Lower lobe of right lung (tissue), 2 donors: ENCODE measurements around the gene FHIP1A. TPM values are rescaled to one million over a fixed set of nuclear protein-coding genes. Genes with fewer than 3 reads are reported as not detected.

Experiments used
- ATAC-seq, 2 donors: fragments of 200-7000 bp; cut with Tn5 transposase; one replicate each; pipeline ENCODE4 v1.9.1; 2020 to 2022; ENCODE audit warnings: mild to moderate bottlenecking in 2 of 2, moderate library complexity in 2 of 2
- DNase-seq: peaks from one replicate; pipeline ENCODE4 v3.0.0-alpha.2; 2020
- H3K27ac ChIP-seq: fragments of 200-600 bp; one replicate; pipeline ENCODE4 v1.8.0; 2022
- H3K27me3 ChIP-seq: fragments of 200-600 bp; one replicate; pipeline ENCODE4 v1.8.0; 2022; ENCODE audit warnings: low read depth
- H3K36me3 ChIP-seq: fragments of 200-600 bp; one replicate; pipeline ENCODE4 v1.8.0; 2022; ENCODE audit warnings: mild to moderate bottlenecking
- H3K4me1 ChIP-seq: fragments of 200-600 bp; one replicate; pipeline ENCODE4 v1.8.0; 2022
- H3K4me3 ChIP-seq: fragments of 200-600 bp; one replicate; pipeline ENCODE4 v1.8.0; 2022; ENCODE audit warnings: mild to moderate bottlenecking
- H3K9me3 ChIP-seq: fragments of 200-600 bp; one replicate; pipeline ENCODE4 v1.8.0; 2022
- intact Hi-C: fragments of 100-400 bp; cut with DNase I; formaldehyde crosslinking; loops from one replicate; pipeline ENCODE4 v1.11.0; 2022
- long read RNA-seq: library from polyadenylated mRNA; unstranded; transcript quantifications from one replicate; pipeline ENCODE4 v2.0.0, GENCODE V29; 2021
- total RNA-seq: library from RNA; stranded (reverse); fragmentation: NEBNext Ultra II Directional; extraction: Animal tissue kit (Norgen Biotek cat#: 25700); gene quantifications from one replicate; pipeline ENCODE4 v1.2.1, GENCODE V29; 2021
- TF ChIP-seq, protein P1 (sequence below): fragments of 200-600 bp; IDR thresholded peaks from one replicate; pipeline ENCODE4 v1.8.0; 2022; ENCODE audit warnings: antibody characterized with exemption, mild to moderate bottlenecking
- donor health status: DM: no; HTN: yes; CAD: no; lungs with severe emphysema.

The FHIP1A gene
- 14.3 TPM for total RNA-seq
- long read RNA-seq, partial matches to known transcripts = 0 of 2 reads
- long read RNA-seq, other reads (novel, unspliced or antisense) = 2 of 2 reads

DNA sequence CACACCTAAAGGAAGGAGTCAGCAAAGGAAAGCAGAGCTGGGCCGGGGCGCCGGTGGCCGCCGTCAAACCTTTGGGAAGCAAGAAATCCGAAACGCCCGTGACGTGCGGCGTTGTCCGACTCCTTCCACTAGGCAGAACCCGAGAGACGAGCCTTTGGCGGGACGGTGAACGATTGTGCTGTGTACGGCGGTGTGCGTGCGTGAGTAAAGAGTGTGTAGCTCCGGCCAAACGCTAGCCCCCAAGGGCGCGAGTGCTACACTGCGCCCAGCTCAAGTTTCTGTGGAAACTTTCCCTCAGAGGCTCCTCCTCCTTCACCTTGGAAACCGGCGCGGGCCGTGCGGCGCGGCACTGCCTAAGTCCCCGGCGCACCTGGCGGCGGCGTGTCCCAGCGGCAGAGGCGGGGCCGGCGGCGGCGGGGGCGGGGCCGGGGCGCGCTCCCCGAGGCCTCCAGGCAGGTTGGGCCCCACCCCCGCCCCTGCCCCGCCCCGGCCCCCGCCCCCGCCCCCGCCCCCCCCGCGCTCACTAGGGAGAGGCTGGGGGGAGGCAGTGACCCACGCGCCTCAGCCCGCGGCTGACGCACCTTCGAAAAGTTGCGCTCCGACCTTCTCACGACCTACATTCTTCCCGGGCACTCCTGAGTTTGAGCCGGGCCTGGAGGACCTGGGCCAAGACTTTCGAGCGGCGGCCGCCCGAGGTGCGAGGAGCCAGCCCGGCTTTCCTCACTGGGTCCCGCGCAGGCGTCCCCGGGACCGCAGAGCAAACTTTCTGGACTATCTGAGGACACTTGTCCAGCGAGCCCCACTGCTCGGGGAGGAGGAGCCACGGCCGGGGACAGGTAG is at the start of gene FHIP1A:
FHIP1A (plus strand) TSS at position 547 of the 840 bp plus-strand sequence. CDS start 157,084 bp downstream, outside the sequence.
- TF ChIP-seq, protein P1, sequence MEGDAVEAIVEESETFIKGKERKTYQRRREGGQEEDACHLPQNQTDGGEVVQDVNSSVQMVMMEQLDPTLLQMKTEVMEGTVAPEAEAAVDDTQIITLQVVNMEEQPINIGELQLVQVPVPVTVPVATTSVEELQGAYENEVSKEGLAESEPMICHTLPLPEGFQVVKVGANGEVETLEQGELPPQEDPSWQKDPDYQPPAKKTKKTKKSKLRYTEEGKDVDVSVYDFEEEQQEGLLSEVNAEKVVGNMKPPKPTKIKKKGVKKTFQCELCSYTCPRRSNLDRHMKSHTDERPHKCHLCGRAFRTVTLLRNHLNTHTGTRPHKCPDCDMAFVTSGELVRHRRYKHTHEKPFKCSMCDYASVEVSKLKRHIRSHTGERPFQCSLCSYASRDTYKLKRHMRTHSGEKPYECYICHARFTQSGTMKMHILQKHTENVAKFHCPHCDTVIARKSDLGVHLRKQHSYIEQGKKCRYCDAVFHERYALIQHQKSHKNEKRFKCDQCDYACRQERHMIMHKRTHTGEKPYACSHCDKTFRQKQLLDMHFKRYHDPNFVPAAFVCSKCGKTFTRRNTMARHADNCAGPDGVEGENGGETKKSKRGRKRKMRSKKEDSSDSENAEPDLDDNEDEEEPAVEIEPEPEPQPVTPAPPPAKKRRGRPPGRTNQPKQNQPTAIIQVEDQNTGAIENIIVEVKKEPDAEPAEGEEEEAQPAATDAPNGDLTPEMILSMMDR = no peak
- Histone ChIP-seq H3K4me1 (peaks cover 20% of the 10 kb centered on the region), H3K9me3 (no peaks in the 10 kb centered on the region), H3K36me3 (no peaks in the 10 kb centered on the region), H3K4me3 (peak within 1 kb of the TSS; percentile 59), H3K27ac (peak within 1 kb of the TSS; percentile 82), H3K27me3 (peaks cover 6% of the 10 kb centered on the region)
- intact Hi-C loops = no loop called here
- ATAC-seq = peak; percentile 89 to 93
- DNase-seq = peak; percentile 90

DNA sequence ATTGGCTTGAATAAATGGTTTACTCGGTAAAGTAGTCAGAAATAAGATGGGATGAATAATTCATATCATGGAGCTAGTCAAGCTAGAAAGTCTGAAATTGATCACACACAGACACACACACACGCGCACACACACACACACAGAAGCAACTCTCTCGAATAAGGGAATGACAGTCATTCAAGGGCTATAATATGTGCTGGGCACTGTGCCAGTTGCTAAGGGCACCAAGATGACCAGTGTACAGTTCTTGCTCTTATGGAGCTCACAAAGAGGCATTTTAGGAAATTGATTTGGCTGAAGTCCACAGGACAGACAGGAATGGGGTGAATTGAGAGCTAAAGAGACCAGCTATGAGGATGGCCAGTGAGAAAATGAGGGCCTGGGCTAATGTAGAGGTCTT is 49.4 kb upstream of the FHIP1A start:
- no peak for DNase-seq
- TF ChIP-seq, protein P1 = no peak
- no peak for ATAC-seq
- intact Hi-C loops = no loop called here
- Histone ChIP-seq H3K9me3 (no peaks in the 10 kb centered on the region), H3K27ac (no peak overlapping the region), H3K27me3 (no peaks in the 10 kb centered on the region), H3K36me3 (no peaks in the 10 kb centered on the region), H3K4me3 (no peak overlapping the region), H3K4me1 (no peaks in the 10 kb centered on the region)

DNA sequence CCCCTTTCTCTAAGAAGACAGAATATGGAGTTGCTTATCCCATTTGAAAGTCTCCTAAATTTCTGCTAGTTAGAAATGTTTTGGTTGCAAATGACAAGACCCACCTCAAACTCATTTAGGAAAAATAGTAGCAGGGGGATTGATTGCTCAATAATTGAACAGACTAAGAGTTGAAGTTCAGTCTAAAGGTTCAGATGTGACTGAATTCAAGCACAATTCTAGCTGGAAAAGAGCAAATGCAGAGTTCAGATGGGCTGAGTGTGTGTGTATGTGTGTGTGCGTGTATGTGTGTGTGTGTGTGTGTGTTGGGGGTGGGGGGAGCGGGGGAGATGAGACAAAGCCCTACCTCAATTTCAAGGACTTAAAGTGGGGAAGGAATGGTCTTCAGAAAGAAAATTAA is 47.9 kb upstream of the FHIP1A start:
- H3K4me1 ChIP-seq = no peaks in the 10 kb centered on the region
- TF ChIP-seq, protein P1 = no peak
- ATAC-seq = no peak
- no peak overlapping the region for H3K27ac ChIP-seq
- intact Hi-C loops = no loop called here
- DNase-seq = no peak
- H3K9me3 ChIP-seq = no peaks in the 10 kb centered on the region
- no peak overlapping the region for H3K4me3 ChIP-seq
- no peaks in the 10 kb centered on the region for H3K27me3 ChIP-seq
- no peaks in the 10 kb centered on the region for H3K36me3 ChIP-seq

DNA sequence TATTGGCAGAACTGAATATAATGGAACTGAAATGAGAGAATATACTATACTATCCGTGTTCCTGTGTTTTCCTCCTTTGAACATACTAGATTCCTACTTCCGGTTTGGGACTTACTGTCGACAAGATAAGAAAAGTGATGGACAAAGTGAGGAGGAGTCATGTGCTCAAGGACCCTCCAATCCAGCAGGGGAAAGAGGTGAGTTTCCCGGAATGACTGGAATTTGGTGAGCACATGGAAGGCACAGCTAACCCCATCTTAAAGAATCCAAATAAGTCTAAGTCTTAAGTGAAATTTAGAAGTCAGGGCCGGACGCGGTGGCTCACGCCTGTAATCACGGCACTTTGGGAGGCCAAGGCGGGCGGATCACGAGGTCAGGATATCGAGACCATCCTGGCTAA is 47.0 kb upstream of the FHIP1A start:
- Histone ChIP-seq H3K27me3 (no peaks in the 10 kb centered on the region), H3K27ac (no peak overlapping the region), H3K4me3 (no peak overlapping the region), H3K9me3 (no peaks in the 10 kb centered on the region), H3K4me1 (no peaks in the 10 kb centered on the region), H3K36me3 (no peaks in the 10 kb centered on the region)
- DNase-seq (no peak), ATAC-seq (no peak)
- TF ChIP-seq, protein P1 = no peak
- intact Hi-C loops = no loop called here

DNA sequence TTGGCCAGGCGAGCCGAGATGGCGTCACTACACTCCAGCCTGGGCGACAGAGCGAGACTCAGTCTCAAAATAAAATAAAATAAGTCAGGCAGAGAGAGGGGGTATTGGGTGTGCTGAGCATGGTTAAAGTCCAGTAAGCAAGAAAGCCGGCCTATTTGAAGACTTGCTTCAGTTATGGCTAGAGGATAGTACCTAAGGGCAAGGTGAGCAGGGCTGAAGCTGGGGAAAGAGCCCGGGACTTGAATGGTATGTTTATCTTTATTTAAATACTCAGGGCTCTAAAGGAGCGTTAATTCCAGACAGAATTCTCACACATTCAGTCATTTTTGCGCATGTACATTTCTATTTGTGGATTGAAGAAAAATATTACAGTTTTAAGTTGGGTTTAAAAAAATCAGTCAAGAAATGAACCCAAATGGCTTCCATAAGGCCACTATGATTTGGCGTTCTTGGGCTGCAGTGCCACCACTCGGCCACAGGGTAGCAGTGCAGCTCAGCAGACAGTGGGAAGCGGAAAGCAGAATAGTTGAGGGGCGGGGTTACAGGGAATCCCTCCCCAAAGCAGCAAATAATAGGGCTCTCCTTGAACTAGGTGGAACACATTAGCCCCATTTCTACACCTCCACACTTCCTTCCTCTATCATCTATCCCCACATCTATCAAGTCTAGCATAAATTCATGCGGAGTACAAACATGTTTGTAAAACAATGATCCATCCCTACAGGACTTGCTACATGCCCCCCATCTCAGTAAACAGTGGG is 46.4 kb upstream of the FHIP1A start:
- Histone ChIP-seq H3K9me3 (no peaks in the 10 kb centered on the region), H3K4me1 (no peaks in the 10 kb centered on the region), H3K4me3 (no peak overlapping the region), H3K27ac (no peak overlapping the region), H3K36me3 (no peaks in the 10 kb centered on the region), H3K27me3 (no peaks in the 10 kb centered on the region)
- DNase-seq (peak; percentile 76), ATAC-seq (peak; percentile 97 to 98)
- TF ChIP-seq, protein P1 = peak; percentile 96
- intact Hi-C loops = no loop called here
